ENCODE data around the gene DBI. TPM values are rescaled to one million over a fixed set of nuclear protein-coding genes. Genes with fewer than 3 reads are reported as not detected.

The DBI gene
- polyA plus RNA-seq, 1 donor from 2014 or later = 110 TPM

GRCh38 chr2:119327431-119327830 lies 39.3 kb upstream of the DBI start:
- no peak for TF ChIP-seq REST (IDR thresholded peaks at IDR 0.05; ENCODE audit: borderline replicate concordance)
- no peak for TF ChIP-seq EP300 (conservative IDR thresholded peaks at IDR 0.05; ENCODE audit: poor library complexity, severe bottlenecking)
- TF ChIP-seq EZH2 (IDR thresholded peaks at IDR 0.05; ENCODE audit: borderline replicate concordance, insufficient read depth, low read length, poor library complexity, severe bottlenecking) = no peak
- TF ChIP-seq TAF1 (IDR thresholded peaks at IDR 0.05; ENCODE audit: low read depth) = no peak
- TF ChIP-seq, protein P1, sequence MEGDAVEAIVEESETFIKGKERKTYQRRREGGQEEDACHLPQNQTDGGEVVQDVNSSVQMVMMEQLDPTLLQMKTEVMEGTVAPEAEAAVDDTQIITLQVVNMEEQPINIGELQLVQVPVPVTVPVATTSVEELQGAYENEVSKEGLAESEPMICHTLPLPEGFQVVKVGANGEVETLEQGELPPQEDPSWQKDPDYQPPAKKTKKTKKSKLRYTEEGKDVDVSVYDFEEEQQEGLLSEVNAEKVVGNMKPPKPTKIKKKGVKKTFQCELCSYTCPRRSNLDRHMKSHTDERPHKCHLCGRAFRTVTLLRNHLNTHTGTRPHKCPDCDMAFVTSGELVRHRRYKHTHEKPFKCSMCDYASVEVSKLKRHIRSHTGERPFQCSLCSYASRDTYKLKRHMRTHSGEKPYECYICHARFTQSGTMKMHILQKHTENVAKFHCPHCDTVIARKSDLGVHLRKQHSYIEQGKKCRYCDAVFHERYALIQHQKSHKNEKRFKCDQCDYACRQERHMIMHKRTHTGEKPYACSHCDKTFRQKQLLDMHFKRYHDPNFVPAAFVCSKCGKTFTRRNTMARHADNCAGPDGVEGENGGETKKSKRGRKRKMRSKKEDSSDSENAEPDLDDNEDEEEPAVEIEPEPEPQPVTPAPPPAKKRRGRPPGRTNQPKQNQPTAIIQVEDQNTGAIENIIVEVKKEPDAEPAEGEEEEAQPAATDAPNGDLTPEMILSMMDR (IDR thresholded peaks at IDR 0.05; ENCODE audit: poor library complexity, severe bottlenecking) = no peak
- TF ChIP-seq POLR2AphosphoS5 (IDR thresholded peaks at IDR 0.05) = no peak
- no peak for TF ChIP-seq SMC3 (conservative IDR thresholded peaks at IDR 0.05; ENCODE audit: poor library complexity)
- TF ChIP-seq MXI1 (conservative IDR thresholded peaks at IDR 0.05; ENCODE audit: poor library complexity, severe bottlenecking) = no peak
- TF ChIP-seq RAD21 (conservative IDR thresholded peaks at IDR 0.05) = no peak
- no peaks in the 10 kb centered on the region for H3K27me3 ChIP-seq (ENCODE audit: insufficient read depth, low read depth, low read length)
- H4K20me1 ChIP-seq (ENCODE audit: insufficient read depth) = no peaks in the 10 kb centered on the region
- no peaks in the 10 kb centered on the region for H3K9me3 ChIP-seq (ENCODE audit: low read length)
- H3F3A ChIP-seq (ENCODE audit: insufficient read depth, low read length, poor library complexity, severe bottlenecking) = no peaks in the 10 kb centered on the region
- H2AFZ ChIP-seq (ENCODE audit: low read depth, low read length) = no peak overlapping the region
- H3K4me2 ChIP-seq (ENCODE audit: low read length) = no peak overlapping the region
- H3K36me3 ChIP-seq (ENCODE audit: insufficient read depth, low read length) = no peaks in the 10 kb centered on the region
- no peak overlapping the region for H3K4me3 ChIP-seq (ENCODE audit: low read length)
- H3K79me2 ChIP-seq (replicated peaks; ENCODE audit: insufficient read depth, low read length) = no peaks in the 10 kb centered on the region
- H3K27ac ChIP-seq (ENCODE audit: low read length) = no peak overlapping the region
- H3K9me2 ChIP-seq (ENCODE audit: insufficient read depth, low read length) = no peaks in the 10 kb centered on the region
- H3K9ac ChIP-seq (ENCODE audit: low read length) = no peak overlapping the region

DNA sequence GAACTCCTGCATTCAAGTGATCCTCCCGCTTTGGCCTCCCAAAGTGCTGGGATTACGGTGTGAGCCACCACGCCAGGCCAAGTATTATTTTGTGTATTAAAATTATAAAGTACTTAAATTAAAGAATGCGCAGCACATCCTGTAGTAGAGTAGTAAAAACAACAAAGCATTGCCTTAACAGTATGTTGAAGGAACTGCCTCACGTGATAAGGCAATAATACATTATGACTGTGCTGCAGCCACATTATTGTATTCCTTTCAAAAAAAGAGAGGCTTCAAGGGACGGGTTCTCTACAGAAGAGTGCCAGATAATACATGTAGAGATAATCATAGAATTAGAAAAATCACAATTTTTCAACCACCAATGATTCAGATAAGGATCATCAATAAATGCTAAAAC lies 33.8 kb upstream of the DBI start:
- Histone ChIP-seq H3F3A (ENCODE audit: insufficient read depth, low read length, poor library complexity, severe bottlenecking) (no peaks in the 10 kb centered on the region), H3K4me3 (ENCODE audit: low read length) (no peak overlapping the region), H4K20me1 (ENCODE audit: insufficient read depth) (no peaks in the 10 kb centered on the region), H3K36me3 (ENCODE audit: insufficient read depth, low read length) (no peaks in the 10 kb centered on the region), H3K27ac (ENCODE audit: low read length) (no peak overlapping the region), H3K9me2 (ENCODE audit: insufficient read depth, low read length) (no peaks in the 10 kb centered on the region), H2AFZ (ENCODE audit: low read depth, low read length) (no peak overlapping the region), H3K27me3 (ENCODE audit: insufficient read depth, low read depth, low read length) (no peaks in the 10 kb centered on the region), H3K9ac (ENCODE audit: low read length) (no peak overlapping the region), H3K4me2 (ENCODE audit: low read length) (no peak overlapping the region), H3K9me3 (ENCODE audit: low read length) (no peaks in the 10 kb centered on the region), H3K79me2 (replicated peaks; ENCODE audit: insufficient read depth, low read length) (no peaks in the 10 kb centered on the region)
- TF ChIP-seq EZH2 (IDR thresholded peaks at IDR 0.05; ENCODE audit: borderline replicate concordance, insufficient read depth, low read length, poor library complexity, severe bottlenecking) = no peak
- TF ChIP-seq SMC3 (conservative IDR thresholded peaks at IDR 0.05; ENCODE audit: poor library complexity) = no peak
- no peak for TF ChIP-seq TAF1 (IDR thresholded peaks at IDR 0.05; ENCODE audit: low read depth)

- Histone ChIP-seq H3K4me2 (ENCODE audit: low read length) (no peak overlapping the region), H3K27me3 (ENCODE audit: insufficient read depth, low read depth, low read length) (no peaks in the 10 kb centered on the region), H3K9me2 (ENCODE audit: insufficient read depth, low read length) (no peaks in the 10 kb centered on the region), H3K9me3 (ENCODE audit: low read length) (no peaks in the 10 kb centered on the region), H3K27ac (ENCODE audit: low read length) (no peak overlapping the region), H3K9ac (ENCODE audit: low read length) (no peak overlapping the region), H3K4me3 (ENCODE audit: low read length) (no peak overlapping the region), H3K79me2 (replicated peaks; ENCODE audit: insufficient read depth, low read length) (no peaks in the 10 kb centered on the region), H4K20me1 (ENCODE audit: insufficient read depth) (no peaks in the 10 kb centered on the region), H3F3A (ENCODE audit: insufficient read depth, low read length, poor library complexity, severe bottlenecking) (no peaks in the 10 kb centered on the region), H2AFZ (ENCODE audit: low read depth, low read length) (no peak overlapping the region), H3K36me3 (ENCODE audit: insufficient read depth, low read length) (no peaks in the 10 kb centered on the region)
- no peak for TF ChIP-seq REST (IDR thresholded peaks at IDR 0.05; ENCODE audit: borderline replicate concordance)
- no peak for TF ChIP-seq SMC3 (conservative IDR thresholded peaks at IDR 0.05; ENCODE audit: poor library complexity)
- no peak for TF ChIP-seq EZH2 (IDR thresholded peaks at IDR 0.05; ENCODE audit: borderline replicate concordance, insufficient read depth, low read length, poor library complexity, severe bottlenecking)
- no peak for TF ChIP-seq POLR2AphosphoS5 (IDR thresholded peaks at IDR 0.05)
- TF ChIP-seq TAF1 (IDR thresholded peaks at IDR 0.05; ENCODE audit: low read depth) = no peak
- TF ChIP-seq, protein P1 (IDR thresholded peaks at IDR 0.05; ENCODE audit: poor library complexity, severe bottlenecking) = no peak
- TF ChIP-seq RAD21 (conservative IDR thresholded peaks at IDR 0.05) = no peak
- TF ChIP-seq EP300 (conservative IDR thresholded peaks at IDR 0.05; ENCODE audit: poor library complexity, severe bottlenecking) = no peak
These were observed 33.4 kb upstream of the DBI start for GRCh38 chr2:119333360-119333759.
